ENCODE data around the gene FCN2.

GRCh38 chr9:134834957-134835419 is 45.6 kb upstream of the FCN2 start:
- TF ChIP-seq ATF3 (IDR thresholded peaks at IDR 0.05) = no peak
- no peak for TF ChIP-seq ZFX (IDR thresholded peaks at IDR 0.05)
- no peak for TF ChIP-seq CEBPB (IDR thresholded peaks at IDR 0.05; ENCODE audit: low read depth)
- no peak for TF ChIP-seq CTCF (IDR thresholded peaks at IDR 0.05 in 2 of 3, conservative IDR thresholded peaks at IDR 0.05 in 1 of 3; ENCODE audit: borderline replicate concordance in 1 of 3, insufficient read depth in 1 of 3, low read depth in 2 of 3, low read length in 2 of 3)
- no peak for TF ChIP-seq POLR2A (IDR thresholded peaks at IDR 0.05; ENCODE audit: borderline replicate concordance, extremely low read depth, insufficient read depth, insufficient read length)
- no peak for TF ChIP-seq TCF7L2 (IDR thresholded peaks at IDR 0.05; ENCODE audit: borderline replicate concordance, extremely low read depth, insufficient read depth, insufficient read length)
- TF ChIP-seq REST (IDR thresholded peaks at IDR 0.05; ENCODE audit: low read depth) = no peak
- no peak for TF ChIP-seq ZNF274 (IDR thresholded peaks at IDR 0.05; ENCODE audit: low read depth, low read length)
- TF ChIP-seq YY1 (IDR thresholded peaks at IDR 0.05; ENCODE audit: extremely low read depth, insufficient replicate concordance, low read depth, low read length) = no peak
- no peak for TF ChIP-seq SP1 (IDR thresholded peaks at IDR 0.05; ENCODE audit: low read depth)
- TF ChIP-seq RAD21 (IDR thresholded peaks at IDR 0.05; ENCODE audit: low read depth) = no peak
- TF ChIP-seq MAX (IDR thresholded peaks at IDR 0.05) = no peak
